GM21717 (cell line): ENCODE measurements around the gene SCYL2.

Experiments used
- ATAC-seq: cut with Tn5 transposase; IDR thresholded peaks from one replicate; pipeline ENCODE4 v1.9.1; 2021; ENCODE audit warnings: mild to moderate bottlenecking, moderate library complexity; ENCODE audit not compliant: unreplicated experiment

Gene SCYL2

DNA sequence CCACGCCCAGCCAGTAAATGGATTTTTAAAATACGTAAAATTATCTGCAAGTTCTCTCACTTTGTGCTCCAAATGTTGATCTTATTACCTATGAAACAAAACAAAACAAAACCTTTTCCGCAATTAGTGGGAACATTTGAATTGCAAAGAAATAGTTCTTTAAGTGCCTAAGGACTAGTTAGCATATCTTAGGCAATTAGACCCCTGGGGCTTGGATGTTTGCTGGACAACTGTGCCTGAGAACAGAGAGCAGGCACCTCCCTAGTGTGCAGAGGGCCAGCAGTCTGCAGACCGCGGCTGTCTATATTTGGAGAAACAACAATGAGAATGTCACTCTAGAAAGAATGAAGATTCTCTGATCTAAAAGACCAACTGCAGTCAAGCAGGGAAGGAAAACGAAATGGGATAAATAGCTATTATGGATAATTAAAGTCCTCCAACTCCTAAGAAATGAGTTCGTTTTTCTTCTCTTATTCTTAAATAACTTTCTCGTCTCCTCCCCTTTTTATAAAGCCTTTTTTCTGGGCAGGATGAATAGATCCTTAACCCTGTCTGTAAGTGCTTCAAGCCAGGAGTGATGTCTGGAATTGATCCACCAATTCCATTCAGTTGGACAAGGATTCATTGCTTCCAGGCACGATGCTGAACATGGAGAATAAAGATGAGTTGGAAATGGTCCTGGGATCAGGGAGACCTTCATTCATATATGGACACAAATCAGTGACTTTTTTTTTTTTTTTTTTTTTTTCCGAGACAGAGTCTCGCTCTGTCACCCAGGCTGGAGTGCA lies 106.1 kb downstream of the SCYL2 start:
- ATAC-seq: no peak

- ATAC-seq: no peak
Measured at GRCh38 chr12:100375038-100375735, 108.2 kb downstream of the SCYL2 start.

DNA sequence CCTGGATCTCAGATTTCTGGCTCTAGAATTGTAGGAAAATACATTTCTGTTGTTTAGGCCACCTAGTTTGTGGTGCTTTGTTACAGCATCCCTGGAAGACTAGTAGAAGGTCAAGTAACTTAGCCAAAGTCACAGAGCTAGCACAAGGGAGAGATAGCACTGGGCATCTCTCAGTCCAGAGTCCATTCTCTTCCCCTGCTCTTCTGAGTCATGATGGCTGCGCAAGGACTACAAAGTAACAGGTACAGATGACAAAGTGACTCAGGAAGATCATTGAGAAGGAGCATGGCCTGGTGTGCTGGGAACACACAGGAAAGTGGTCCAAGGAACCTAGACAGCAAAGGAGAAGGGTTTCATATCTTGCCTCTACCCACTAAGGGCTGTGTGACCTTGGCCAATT lies 109.2 kb downstream of the SCYL2 start:
- no peak for ATAC-seq

DNA sequence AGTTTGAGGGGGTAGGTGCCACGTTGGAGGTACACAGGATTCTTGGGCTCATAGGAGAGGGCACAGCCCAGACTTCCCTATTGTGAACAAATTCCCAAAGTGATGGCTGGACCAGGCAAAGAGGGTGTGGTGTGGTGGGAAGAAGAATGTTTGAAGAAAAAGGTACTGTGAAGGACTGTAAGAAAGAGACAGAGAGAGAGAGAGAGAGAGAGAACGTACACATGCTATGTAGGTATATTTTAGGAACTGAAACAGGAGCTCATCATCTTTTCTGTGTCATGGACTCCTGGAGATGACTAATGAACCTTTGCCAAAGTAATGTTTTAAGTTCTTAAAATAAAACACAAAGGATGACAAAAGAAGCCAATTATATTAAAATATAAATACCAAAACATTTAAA lies 114.4 kb downstream of the SCYL2 start:
- ATAC-seq: no peak

GRCh38 chr12:100382338-100382737 lies 115.4 kb downstream of the SCYL2 start:
- ATAC-seq: no peak

DNA sequence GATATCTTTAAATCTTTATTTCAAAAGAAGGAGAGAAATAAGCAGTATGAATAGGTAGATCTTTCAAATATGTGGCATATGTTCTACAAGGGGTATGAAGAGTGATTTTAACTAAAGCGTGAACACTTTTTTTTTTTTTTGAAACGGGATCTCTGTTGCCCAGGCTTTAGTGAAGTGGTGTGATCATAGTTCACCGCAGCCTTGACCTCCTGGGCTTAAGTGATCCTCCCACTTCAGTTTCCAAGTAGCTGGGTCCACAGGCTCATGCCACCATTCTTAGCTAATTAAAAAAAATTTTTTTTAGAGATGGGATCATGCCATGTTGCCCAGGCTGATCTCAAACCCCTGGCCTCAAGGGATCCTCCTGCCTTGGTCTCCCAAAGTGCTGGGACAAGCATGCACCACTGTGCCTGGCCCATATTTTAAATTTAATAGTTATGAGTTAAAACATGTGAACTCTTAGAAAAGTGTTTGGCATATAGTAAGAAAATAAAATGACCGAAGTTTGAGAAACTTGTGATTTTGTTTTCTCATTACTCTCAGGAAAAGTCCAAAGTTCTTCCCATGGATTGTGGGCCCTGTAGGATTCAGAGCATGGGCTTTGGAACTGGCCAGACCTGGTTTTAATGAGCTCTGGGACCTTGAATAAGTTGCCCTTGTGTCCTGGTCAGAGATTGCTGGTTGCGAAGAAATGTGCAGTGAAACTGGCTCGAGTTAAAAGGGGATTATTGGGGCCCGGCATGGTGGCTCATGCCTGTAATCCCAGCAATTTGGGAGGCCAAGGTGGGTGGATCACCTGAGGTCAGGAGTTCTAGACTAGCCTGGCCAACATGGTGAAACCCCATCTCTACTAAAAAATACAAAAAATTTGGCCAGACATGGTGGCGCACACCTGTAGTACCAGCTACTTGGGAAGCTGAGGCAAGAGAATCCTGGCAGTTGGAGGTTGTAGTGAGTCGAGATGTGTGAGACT lies 116.9 kb downstream of the SCYL2 start:
- ATAC-seq: no peak

DNA sequence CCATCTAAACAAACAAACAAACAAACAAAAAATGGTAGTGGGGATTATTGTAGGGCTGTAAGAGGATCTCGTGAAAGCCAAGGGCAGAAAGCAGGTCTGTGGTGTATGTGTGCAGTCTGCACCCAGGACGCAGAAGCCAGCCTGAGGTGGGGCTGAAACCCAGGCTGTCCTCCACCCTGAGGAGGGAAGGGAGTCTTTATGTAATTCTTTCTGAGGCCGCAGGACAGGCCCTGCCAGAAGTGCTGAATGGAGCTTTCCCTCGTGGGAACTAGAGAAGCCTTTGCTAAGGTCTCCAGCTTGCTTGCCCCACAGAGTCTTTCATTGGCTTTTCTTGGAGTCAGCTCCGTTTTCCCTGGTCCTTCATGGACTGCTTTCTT lies 117.6 kb downstream of the SCYL2 start:
- no peak for ATAC-seq

DNA sequence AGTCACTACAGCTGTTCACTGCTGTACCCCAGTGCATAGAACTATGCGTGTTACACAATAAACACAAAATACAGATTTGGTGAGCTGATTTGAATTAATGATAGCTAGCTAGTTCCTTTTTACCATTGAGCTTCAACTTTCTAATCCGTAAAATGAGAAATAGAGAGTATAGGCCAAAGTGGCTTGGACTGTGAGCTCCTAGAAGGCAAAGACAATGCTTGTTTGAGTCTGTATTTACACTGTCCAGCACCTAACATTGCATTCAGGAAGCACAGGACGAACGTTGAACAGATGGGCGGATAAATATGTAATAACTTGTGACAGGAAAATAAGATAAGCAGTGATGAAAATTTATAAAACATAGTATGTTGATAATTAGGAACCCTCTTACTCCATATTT lies 121.4 kb downstream of the SCYL2 start:
- no peak for ATAC-seq
